NCI-H524 (cell line): ENCODE data around the gene ARV1.
"Not testable (repeated sequence)": the region's sequence is repeated elsewhere in the genome, so short reads cannot be mapped to it uniquely, and the experiment has no call there.

Source experiments
- DNase-seq, 2 experiments: peaks; one replicate each; lab custom pipeline; 2025; lab: John Stamatoyannopoulos, UW

The ARV1 gene

GRCh38 chr1:231044588-231044987 is 65.7 kb downstream of the ARV1 start:
- no peak for DNase-seq

- no peak for DNase-seq
Measured at GRCh38 chr1:231045286-231045685, 66.4 kb downstream of the ARV1 start.

- not testable (repeated sequence) for DNase-seq
Measured at GRCh38 chr1:231045921-231046729, 67.2 kb downstream of the ARV1 start.

- no peak for DNase-seq
Measured at GRCh38 chr1:231046730-231047395, 68.0 kb downstream of the ARV1 start.

- not testable (repeated sequence) for DNase-seq
Measured at GRCh38 chr1:231047529-231047928, 68.6 kb downstream of the ARV1 start.

GRCh38 chr1:231048419-231048818 is 69.5 kb downstream of the ARV1 start:
- DNase-seq: not testable (repeated sequence)

GRCh38 chr1:231049121-231049979 is 70.5 kb downstream of the ARV1 start:
- DNase-seq: no peak
